DMS53 treated with DMSO at 0.1 percent for 48 hours (cell line): ENCODE data around the gene CFD.

Source experiments
- DNase-seq: peaks from one replicate; lab custom pipeline; 2025; ENCODE audit not compliant: unreplicated experiment; lab: John Stamatoyannopoulos, UW

CFD gene

GRCh38 chr19:887599-887998, 28.1 kb downstream of the CFD start:
- no peak for DNase-seq

- DNase-seq: no peak
These were observed 29.3 kb downstream of the CFD start for GRCh38 chr19:888581-889385.

- no peak for DNase-seq
These were observed 30.3 kb downstream of the CFD start for GRCh38 chr19:889662-890295.

- no peak for DNase-seq
These were observed 31.4 kb downstream of the CFD start for GRCh38 chr19:890831-891230.

GRCh38 chr19:891421-892200, 32.1 kb downstream of the CFD start:
- DNase-seq: peak; percentile 57

- DNase-seq: no peak
These were observed 32.9 kb downstream of the CFD start for GRCh38 chr19:892243-892893.

GRCh38 chr19:892894-893689, 33.6 kb downstream of the CFD start, which contains the start of the genes MED16 and RNU6-9:
TSS of gene MED16 (minus strand) at chr19:893187. CDS start at chr19:891131, 2,056 bp downstream.
TSS of gene RNU6-9 (plus strand) at chr19:893484.
- DNase-seq: peak; percentile 65

- DNase-seq: no peak
These were observed 37.0 kb downstream of the CFD start for GRCh38 chr19:896434-896833.

- DNase-seq: no peak
These were observed 37.5 kb downstream of the CFD start for GRCh38 chr19:896999-897398.

GRCh38 chr19:897442-898039, 38.1 kb downstream of the CFD start:
- no peak for DNase-seq

- DNase-seq: no peak
These were observed 39.2 kb downstream of the CFD start for GRCh38 chr19:898663-899062.

GRCh38 chr19:899336-900042, 40.0 kb downstream of the CFD start:
- DNase-seq: no peak

- DNase-seq: no peak
These were observed 40.5 kb downstream of the CFD start for GRCh38 chr19:900043-900301.

- DNase-seq: no peak
These were observed 41.0 kb downstream of the CFD start for GRCh38 chr19:900302-901111.

GRCh38 chr19:901216-902092, 42.0 kb downstream of the CFD start:
- DNase-seq: no peak

GRCh38 chr19:902093-902370, 42.6 kb downstream of the CFD start:
- no peak for DNase-seq

- no peak for DNase-seq
These were observed 43.2 kb downstream of the CFD start for GRCh38 chr19:902446-903226.
